GM18870 (cell line): ENCODE data around the gene XYLT2.
"Not testable (repeated sequence)": the region's sequence is repeated elsewhere in the genome, so short reads cannot be mapped to it uniquely, and the experiment has no call there.

Experiments used
- ATAC-seq: cut with Tn5 transposase; IDR thresholded peaks from one replicate; pipeline ENCODE4 v1.9.1; 2021; ENCODE audit warnings: moderate library complexity; ENCODE audit not compliant: unreplicated experiment

The XYLT2 gene

GRCh38 chr17:50345432-50346312, at the start of gene XYLT2:
TSS of gene XYLT2 (plus strand) at chr17:50346126. CDS start at chr17:50346141, 15 bp downstream.
- no peak for ATAC-seq

- no peak for ATAC-seq
Measured at GRCh38 chr17:50297407-50297865, 48.5 kb upstream of the XYLT2 start.

- ATAC-seq, result no peak
Measured at GRCh38 chr17:50298018-50298417, 47.9 kb upstream of the XYLT2 start.

GRCh38 chr17:50299776-50300175, 46.1 kb upstream of the XYLT2 start:
- no peak for ATAC-seq

GRCh38 chr17:50300824-50301223, 45.1 kb upstream of the XYLT2 start:
- ATAC-seq, result not testable (repeated sequence)

GRCh38 chr17:50301891-50302584, 43.9 kb upstream of the XYLT2 start:
- no peak for ATAC-seq

GRCh38 chr17:50303051-50303450, 42.9 kb upstream of the XYLT2 start:
- no peak for ATAC-seq

- no peak for ATAC-seq
Measured at GRCh38 chr17:50303596-50303995, 42.3 kb upstream of the XYLT2 start.

GRCh38 chr17:50304781-50305404, 41.0 kb upstream of the XYLT2 start:
- ATAC-seq, result no peak

GRCh38 chr17:50307654-50308053, 38.3 kb upstream of the XYLT2 start:
- ATAC-seq, result no peak

GRCh38 chr17:50308666-50309065, 37.3 kb upstream of the XYLT2 start:
- ATAC-seq, result no peak

- ATAC-seq, result no peak
Measured at GRCh38 chr17:50310455-50311111, 35.3 kb upstream of the XYLT2 start.

GRCh38 chr17:50311112-50311460, 34.8 kb upstream of the XYLT2 start:
- no peak for ATAC-seq

- ATAC-seq, result no peak
Measured at GRCh38 chr17:50311483-50311882, 34.4 kb upstream of the XYLT2 start.

- no peak for ATAC-seq
Measured at GRCh38 chr17:50312308-50312707, 33.6 kb upstream of the XYLT2 start.

- ATAC-seq, result no peak
Measured at GRCh38 chr17:50314456-50315011, 31.4 kb upstream of the XYLT2 start.

GRCh38 chr17:50316016-50316587, 29.8 kb upstream of the XYLT2 start:
- ATAC-seq, result no peak

GRCh38 chr17:50316660-50317059, 29.3 kb upstream of the XYLT2 start:
- ATAC-seq, result not testable (repeated sequence)

- no peak for ATAC-seq
Measured at GRCh38 chr17:50317121-50317520, 28.8 kb upstream of the XYLT2 start.

- ATAC-seq, result no peak
Measured at GRCh38 chr17:50318501-50319285, 27.2 kb upstream of the XYLT2 start.
